HCT116 (cell line): Measurements from ENCODE around the gene ZNF521. TPM values are rescaled to one million over a fixed set of nuclear protein-coding genes. Genes with fewer than 3 reads are reported as not detected.

Source experiments
- ATAC-seq: fragments of 200-7000 bp; cut with Tn5 transposase; 2 replicates; pipeline ENCODE4 v1.9.1; 2020; ENCODE audit warnings: mild to moderate bottlenecking, moderate library complexity
- BruUV-seq: library from RNA; stranded (reverse); fragments of 400-500 nt; replicated peaks from 2 replicates; lab custom pipeline; 2021; lab: Mats Ljungman, UMichigan
- CTCF ChIA-PET: fragments of 300-600 bp; sonication (Branson Sonifier 250); formaldehyde crosslinking; loops from one replicate; lab custom pipeline; 2021; ENCODE audit warnings: antibody characterized with exemption; lab: Charles Lee
- POLR2A ChIA-PET: fragments of 300-600, 350-600 bp; sonication (Branson Sonifier 250); formaldehyde crosslinking; loops from one replicate; lab custom pipeline; 2021; ENCODE audit warnings: antibody characterized with exemption; lab: Charles Lee
- RAD21 ChIA-PET, 2 experiments: fragments of 300-600 bp; sonication (Branson Sonifier 250); formaldehyde crosslinking; loops; one replicate each; lab custom pipeline; 2023; ENCODE audit warnings: low total read pairs in 2 of 2; ENCODE audit not compliant: uncharacterized antibody in 2 of 2, unreplicated experiment in 2 of 2, low non-redundant PET in 1 of 2; lab: Charles Lee
- DNase-seq: peaks from one replicate; pipeline ENCODE4 v3.0.0-alpha.2; 2010; ENCODE audit warnings: low read depth, low spot score
- H2AFZ ChIP-seq: fragments of 200-600 bp; shearing (Covaris generic), sonication (generic); 2 replicates; pipeline ENCODE4 v1.6.1; 2017; ENCODE audit warnings: low read depth, mixed run types, mixed read lengths, antibody characterized with exemption, low read length; ENCODE audit not compliant: poor library complexity, severe bottlenecking
- H3K27ac ChIP-seq: 2 replicates; pipeline ENCODE4 v1.5.1; 2012; ENCODE audit warnings: low read depth, low read length
- H3K27me3 ChIP-seq: fragments of 200-600 bp; sonication (generic); 2 replicates; pipeline ENCODE4 v1.6.1; 2016; ENCODE audit warnings: mixed run types, low read length, mixed read lengths; ENCODE audit not compliant: insufficient read depth
- H3K36me3 ChIP-seq, 2 experiments: fragments of 200-500 bp in 1 of 2; fragments of 200-600 bp in 1 of 2; sonication (Bioruptor generic) in 1 of 2; sonication (generic) in 1 of 2; 2 replicates each; pipeline versions ENCODE4 v1.5.1 to v1.6.1; 2014 to 2016; ENCODE audit warnings: low read length in 2 of 2, inconsistent platforms in 1 of 2, mixed read lengths in 1 of 2, mixed run types in 1 of 2; ENCODE audit not compliant: insufficient read depth in 2 of 2, control insufficient read depth in 1 of 2
- H3K4me1 ChIP-seq, 2 experiments: fragments of 200-600 bp in 1 of 2; sonication (generic) in 1 of 2; 2 replicates each; pipeline versions ENCODE4 v1.5.1 to v1.6.1; 2012 to 2017; ENCODE audit warnings: low read length in 2 of 2, inconsistent platforms in 1 of 2, mild to moderate bottlenecking in 1 of 2, mixed read lengths in 1 of 2, mixed run types in 1 of 2, moderate library complexity in 1 of 2; ENCODE audit not compliant: insufficient read depth in 2 of 2, control insufficient read depth in 1 of 2
- H3K4me2 ChIP-seq: fragments of 200-600 bp; sonication (generic); 2 replicates; pipeline ENCODE4 v1.6.1; 2017; ENCODE audit warnings: mixed run types, low read length, mixed read lengths
- H3K4me3 ChIP-seq, 2 experiments: fragments of 200-600 bp in 1 of 2; sonication (generic) in 1 of 2; replicated peaks in 1 of 2; 2 replicates each; pipeline ENCODE4 v1.5.1; 2011 to 2016; ENCODE audit warnings: low read length in 2 of 2, control low read depth in 1 of 2, low read depth in 1 of 2, mild to moderate bottlenecking in 1 of 2, mixed read lengths in 1 of 2, mixed run types in 1 of 2
- H3K79me2 ChIP-seq: fragments of 200-600 bp; sonication (generic); 2 replicates; pipeline ENCODE4 v1.6.1; 2017; ENCODE audit warnings: mild to moderate bottlenecking, mixed run types, low read length, moderate library complexity, mixed read lengths; ENCODE audit not compliant: insufficient read depth
- H3K9ac ChIP-seq: fragments of 200-600 bp; sonication (generic); 2 replicates; pipeline ENCODE4 v1.6.1; 2016; ENCODE audit warnings: low read length, mixed read lengths
- H3K9me2 ChIP-seq: fragments of 200-600 bp; sonication (generic), shearing (Covaris generic); 2 replicates; pipeline ENCODE4 v1.6.1; 2017; ENCODE audit warnings: mixed run types, mild to moderate bottlenecking, moderate library complexity; ENCODE audit not compliant: insufficient read depth
- H3K9me3 ChIP-seq, 2 experiments: fragments of 200-500 bp in 1 of 2; fragments of 200-600 bp in 1 of 2; sonication (Bioruptor generic) in 1 of 2; sonication (generic) in 1 of 2; 2 replicates each; pipeline ENCODE4 v1.6.1; 2014 to 2017; ENCODE audit warnings: low read length in 2 of 2, mixed read lengths in 2 of 2, inconsistent platforms in 1 of 2, low read depth in 1 of 2, mild to moderate bottlenecking in 1 of 2, mixed run types in 1 of 2, moderate library complexity in 1 of 2; ENCODE audit not compliant: control insufficient read depth in 1 of 2, insufficient read depth in 1 of 2
- H4K20me1 ChIP-seq: fragments of 200-600 bp; sonication (generic), shearing (Covaris generic); 2 replicates; pipeline ENCODE4 v1.6.1; 2017; ENCODE audit warnings: mixed run types, mild to moderate bottlenecking, moderate library complexity; ENCODE audit not compliant: insufficient read depth
- CEBPB ChIP-seq: IDR thresholded peaks from 2 replicates; pipeline ENCODE4 v1.6.1; 2012; ENCODE audit warnings: low read depth
- EZH2phosphoT487 ChIP-seq: fragments of 200-600 bp; IDR thresholded peaks from 2 replicates; pipeline ENCODE4 v1.6.1; 2018; ENCODE audit warnings: antibody characterized with exemption, borderline replicate concordance
- MAX ChIP-seq: IDR thresholded peaks from 2 replicates; pipeline ENCODE4 v1.6.1; 2012
- SP1 ChIP-seq: IDR thresholded peaks from 2 replicates; pipeline ENCODE4 v1.6.1; 2012; ENCODE audit warnings: low read depth
- SRF ChIP-seq: IDR thresholded peaks from 2 replicates; pipeline ENCODE4 v1.6.1; 2012; ENCODE audit warnings: low read depth
- YY1 ChIP-seq: IDR thresholded peaks from 2 replicates; pipeline ENCODE4 v1.6.1; 2011; ENCODE audit warnings: low read length, low read depth, moderate library complexity, mild to moderate bottlenecking; ENCODE audit not compliant: insufficient replicate concordance; ENCODE audit errors: extremely low read depth
- ZNF274 ChIP-seq: fragments of 200-500 bp; sonication (Bioruptor generic); IDR thresholded peaks from 2 replicates; pipeline ENCODE4 v1.6.1; 2014; ENCODE audit warnings: mild to moderate bottlenecking, low read depth, low read length, inconsistent platforms
- intact Hi-C: fragments of 100-400 bp; cut with micrococcal nuclease; formaldehyde crosslinking; loops from 2 replicates; pipeline ENCODE4 v1.10.0; 2022
- total RNA-seq: library from RNA; stranded (reverse); gene quantifications from one replicate; pipeline ENCODE4 v1.2.1, GENCODE V29; 2021; ENCODE audit not compliant: unreplicated experiment
- TF ChIP-seq, protein P1 (sequence below): IDR thresholded peaks from 2 replicates; pipeline ENCODE4 v1.6.1; 2012; ENCODE audit warnings: low read depth
- TF ChIP-seq, protein P2 (sequence below): IDR thresholded peaks from 2 replicates; pipeline ENCODE4 v1.6.1; 2012

ZNF521 gene
- total RNA-seq, 1 experiment from 2014 or later = 0.10 TPM

DNA sequence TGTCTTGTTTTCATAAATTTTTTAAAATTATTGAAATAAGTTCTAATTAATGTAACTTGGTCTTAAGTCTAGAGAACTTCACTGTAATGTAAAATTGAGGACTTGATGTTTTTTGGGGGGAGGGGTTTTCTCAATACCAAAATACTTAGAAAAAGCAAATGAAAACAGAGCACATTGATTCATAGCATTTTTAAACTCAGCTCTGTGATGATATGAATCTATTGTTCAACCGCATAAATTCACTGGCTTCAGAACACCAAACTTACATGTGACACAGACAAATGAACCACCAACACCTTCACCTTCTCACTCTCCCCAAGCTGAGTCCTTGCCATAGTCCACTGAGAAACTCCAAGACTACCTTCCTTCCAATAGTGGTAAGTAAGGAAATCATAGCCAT, 108.2 kb downstream of the ZNF521 start:
- BruUV-seq = no TSS peak
- ATAC-seq (no peak), DNase-seq (no peak)
- Histone ChIP-seq H3K9me3 (no peaks in the 10 kb centered on the region; a peak in 1 of 4 replicates), H3K9ac (no peak overlapping the region), H3K79me2 (no peaks in the 10 kb centered on the region), H3K4me2 (no peak overlapping the region), H3K9me2 (no peaks in the 10 kb centered on the region), H3K27ac (no peak overlapping the region), H3K27me3 (no peaks in the 10 kb centered on the region; the same call in 1 of the 2 replicates), H4K20me1 (no peaks in the 10 kb centered on the region), H3K36me3 (no peaks in the 10 kb centered on the region), H3K4me1 (no peaks in the 10 kb centered on the region), H3K4me3 (no peak overlapping the region)
- intact Hi-C loops = no loop called here
- ChIA-PET CTCF (no interaction called here), POLR2A (no interaction called here)
- no peak for TF ChIP-seq ZNF274
- TF ChIP-seq, protein P1, sequence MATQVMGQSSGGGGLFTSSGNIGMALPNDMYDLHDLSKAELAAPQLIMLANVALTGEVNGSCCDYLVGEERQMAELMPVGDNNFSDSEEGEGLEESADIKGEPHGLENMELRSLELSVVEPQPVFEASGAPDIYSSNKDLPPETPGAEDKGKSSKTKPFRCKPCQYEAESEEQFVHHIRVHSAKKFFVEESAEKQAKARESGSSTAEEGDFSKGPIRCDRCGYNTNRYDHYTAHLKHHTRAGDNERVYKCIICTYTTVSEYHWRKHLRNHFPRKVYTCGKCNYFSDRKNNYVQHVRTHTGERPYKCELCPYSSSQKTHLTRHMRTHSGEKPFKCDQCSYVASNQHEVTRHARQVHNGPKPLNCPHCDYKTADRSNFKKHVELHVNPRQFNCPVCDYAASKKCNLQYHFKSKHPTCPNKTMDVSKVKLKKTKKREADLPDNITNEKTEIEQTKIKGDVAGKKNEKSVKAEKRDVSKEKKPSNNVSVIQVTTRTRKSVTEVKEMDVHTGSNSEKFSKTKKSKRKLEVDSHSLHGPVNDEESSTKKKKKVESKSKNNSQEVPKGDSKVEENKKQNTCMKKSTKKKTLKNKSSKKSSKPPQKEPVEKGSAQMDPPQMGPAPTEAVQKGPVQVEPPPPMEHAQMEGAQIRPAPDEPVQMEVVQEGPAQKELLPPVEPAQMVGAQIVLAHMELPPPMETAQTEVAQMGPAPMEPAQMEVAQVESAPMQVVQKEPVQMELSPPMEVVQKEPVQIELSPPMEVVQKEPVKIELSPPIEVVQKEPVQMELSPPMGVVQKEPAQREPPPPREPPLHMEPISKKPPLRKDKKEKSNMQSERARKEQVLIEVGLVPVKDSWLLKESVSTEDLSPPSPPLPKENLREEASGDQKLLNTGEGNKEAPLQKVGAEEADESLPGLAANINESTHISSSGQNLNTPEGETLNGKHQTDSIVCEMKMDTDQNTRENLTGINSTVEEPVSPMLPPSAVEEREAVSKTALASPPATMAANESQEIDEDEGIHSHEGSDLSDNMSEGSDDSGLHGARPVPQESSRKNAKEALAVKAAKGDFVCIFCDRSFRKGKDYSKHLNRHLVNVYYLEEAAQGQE = no peak
- TF ChIP-seq, protein P2, sequence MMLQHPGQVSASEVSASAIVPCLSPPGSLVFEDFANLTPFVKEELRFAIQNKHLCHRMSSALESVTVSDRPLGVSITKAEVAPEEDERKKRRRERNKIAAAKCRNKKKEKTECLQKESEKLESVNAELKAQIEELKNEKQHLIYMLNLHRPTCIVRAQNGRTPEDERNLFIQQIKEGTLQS = no peak
- no peak for TF ChIP-seq MAX
- no peak for TF ChIP-seq SP1
- no peak for TF ChIP-seq CEBPB
- no peak for TF ChIP-seq EZH2phosphoT487
- TF ChIP-seq SRF = no peak
- TF ChIP-seq YY1 = no peak
- TF ChIP-seq, all 23 proteins: peak for 0
- H2AFZ ChIP-seq = no peak overlapping the region
- RAD21 ChIA-PET = no interaction called here
